GM23338 (cell line): Measurements from ENCODE around the gene INS. TPM values are rescaled to one million over a fixed set of nuclear protein-coding genes. Genes with fewer than 3 reads are reported as not detected.

ENCODE experiments used
- EZH2phosphoT487 ChIP-seq: fragments of 200-600 bp; sonication (generic); IDR thresholded peaks from one replicate; pipeline ENCODE4 v1.8.1; 2018; ENCODE audit warnings: antibody characterized with exemption; ENCODE audit not compliant: unreplicated experiment
- JUNB ChIP-seq: IDR thresholded peaks from one replicate; pipeline ENCODE4 v1.6.1; 2016; ENCODE audit warnings: antibody characterized with exemption; ENCODE audit not compliant: unreplicated experiment
- POLR2AphosphoS5 ChIP-seq: IDR thresholded peaks from 2 replicates; pipeline ENCODE4 v1.6.1; 2016; ENCODE audit warnings: antibody characterized with exemption, low read depth
- STAT1 ChIP-seq: IDR thresholded peaks from one replicate; pipeline ENCODE4 v1.6.1; 2016; ENCODE audit warnings: antibody characterized with exemption; ENCODE audit not compliant: unreplicated experiment
- ZNF114 ChIP-seq: fragments of 250-450 bp; sonication (Bioruptor Pico); IDR thresholded peaks from 2 replicates; pipeline ENCODE4 v1.5.0; 2020; ENCODE audit warnings: mild to moderate bottlenecking, moderate library complexity
- polyA plus RNA-seq: library from polyadenylated mRNA; unstranded; fragments of >200 nt; fragmentation: Nextera tagmentation; extraction: Ambion mirVana; gene quantifications from 2 replicates; pipeline ENCODE4 v1.2.1, GENCODE V29; 2016
- total RNA-seq: library from RNA; depleted of rRNA; stranded (reverse); fragments of >200 nt; shearing (Covaris generic); gene quantifications from 2 replicates; pipeline ENCODE4 v1.2.3, GENCODE V29; 2014
- TF ChIP-seq, protein P1 (sequence below): fragments of 250-450 bp; sonication (Bioruptor Pico); IDR thresholded peaks from 2 replicates; pipeline ENCODE4 v1.5.0; 2020; ENCODE audit warnings: mild to moderate bottlenecking, moderate library complexity
- TF ChIP-seq, protein P2 (sequence below): IDR thresholded peaks from one replicate; pipeline ENCODE4 v1.6.1; 2018; ENCODE audit warnings: antibody characterized with exemption; ENCODE audit not compliant: unreplicated experiment
- TF ChIP-seq, protein P3 (sequence below): IDR thresholded peaks from 2 replicates; pipeline ENCODE4 v1.6.1; 2016; ENCODE audit warnings: antibody characterized with exemption
- TF ChIP-seq, protein P4 (sequence below), 2 experiments: fragments of 200-600 bp in 1 of 2; sonication (generic) in 1 of 2; conservative IDR thresholded peaks; 2 replicates each; pipeline versions ENCODE4 v1.5.1 to v1.6.1; 2016 to 2017; ENCODE audit warnings: antibody characterized with exemption in 2 of 2, low read depth in 2 of 2, mild to moderate bottlenecking in 2 of 2, moderate library complexity in 1 of 2

Gene INS
- total and polyA plus RNA-seq, 2 experiments from 2014 or later, result not detected

DNA sequence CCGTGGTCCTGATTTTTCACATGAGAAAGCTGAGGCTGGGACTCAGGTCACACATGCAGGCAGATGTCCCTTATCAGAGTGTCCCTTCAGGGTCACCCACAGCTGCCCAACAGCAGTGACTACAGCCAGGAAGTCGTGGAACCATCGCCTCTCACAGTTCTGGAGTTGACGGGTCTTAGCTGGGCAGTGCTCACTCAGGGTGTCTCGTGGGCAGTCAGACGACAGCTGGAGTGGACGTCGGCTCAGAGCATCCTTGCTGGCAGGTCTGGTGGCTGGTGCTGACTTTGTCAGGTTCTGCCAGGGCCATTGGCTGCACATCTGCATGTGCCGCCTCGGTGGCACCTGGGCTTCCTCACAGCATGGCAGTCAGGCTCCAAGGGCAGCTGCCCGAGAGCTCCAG, 46.2 kb upstream of the INS start (continued):
- TF ChIP-seq, protein P1, sequence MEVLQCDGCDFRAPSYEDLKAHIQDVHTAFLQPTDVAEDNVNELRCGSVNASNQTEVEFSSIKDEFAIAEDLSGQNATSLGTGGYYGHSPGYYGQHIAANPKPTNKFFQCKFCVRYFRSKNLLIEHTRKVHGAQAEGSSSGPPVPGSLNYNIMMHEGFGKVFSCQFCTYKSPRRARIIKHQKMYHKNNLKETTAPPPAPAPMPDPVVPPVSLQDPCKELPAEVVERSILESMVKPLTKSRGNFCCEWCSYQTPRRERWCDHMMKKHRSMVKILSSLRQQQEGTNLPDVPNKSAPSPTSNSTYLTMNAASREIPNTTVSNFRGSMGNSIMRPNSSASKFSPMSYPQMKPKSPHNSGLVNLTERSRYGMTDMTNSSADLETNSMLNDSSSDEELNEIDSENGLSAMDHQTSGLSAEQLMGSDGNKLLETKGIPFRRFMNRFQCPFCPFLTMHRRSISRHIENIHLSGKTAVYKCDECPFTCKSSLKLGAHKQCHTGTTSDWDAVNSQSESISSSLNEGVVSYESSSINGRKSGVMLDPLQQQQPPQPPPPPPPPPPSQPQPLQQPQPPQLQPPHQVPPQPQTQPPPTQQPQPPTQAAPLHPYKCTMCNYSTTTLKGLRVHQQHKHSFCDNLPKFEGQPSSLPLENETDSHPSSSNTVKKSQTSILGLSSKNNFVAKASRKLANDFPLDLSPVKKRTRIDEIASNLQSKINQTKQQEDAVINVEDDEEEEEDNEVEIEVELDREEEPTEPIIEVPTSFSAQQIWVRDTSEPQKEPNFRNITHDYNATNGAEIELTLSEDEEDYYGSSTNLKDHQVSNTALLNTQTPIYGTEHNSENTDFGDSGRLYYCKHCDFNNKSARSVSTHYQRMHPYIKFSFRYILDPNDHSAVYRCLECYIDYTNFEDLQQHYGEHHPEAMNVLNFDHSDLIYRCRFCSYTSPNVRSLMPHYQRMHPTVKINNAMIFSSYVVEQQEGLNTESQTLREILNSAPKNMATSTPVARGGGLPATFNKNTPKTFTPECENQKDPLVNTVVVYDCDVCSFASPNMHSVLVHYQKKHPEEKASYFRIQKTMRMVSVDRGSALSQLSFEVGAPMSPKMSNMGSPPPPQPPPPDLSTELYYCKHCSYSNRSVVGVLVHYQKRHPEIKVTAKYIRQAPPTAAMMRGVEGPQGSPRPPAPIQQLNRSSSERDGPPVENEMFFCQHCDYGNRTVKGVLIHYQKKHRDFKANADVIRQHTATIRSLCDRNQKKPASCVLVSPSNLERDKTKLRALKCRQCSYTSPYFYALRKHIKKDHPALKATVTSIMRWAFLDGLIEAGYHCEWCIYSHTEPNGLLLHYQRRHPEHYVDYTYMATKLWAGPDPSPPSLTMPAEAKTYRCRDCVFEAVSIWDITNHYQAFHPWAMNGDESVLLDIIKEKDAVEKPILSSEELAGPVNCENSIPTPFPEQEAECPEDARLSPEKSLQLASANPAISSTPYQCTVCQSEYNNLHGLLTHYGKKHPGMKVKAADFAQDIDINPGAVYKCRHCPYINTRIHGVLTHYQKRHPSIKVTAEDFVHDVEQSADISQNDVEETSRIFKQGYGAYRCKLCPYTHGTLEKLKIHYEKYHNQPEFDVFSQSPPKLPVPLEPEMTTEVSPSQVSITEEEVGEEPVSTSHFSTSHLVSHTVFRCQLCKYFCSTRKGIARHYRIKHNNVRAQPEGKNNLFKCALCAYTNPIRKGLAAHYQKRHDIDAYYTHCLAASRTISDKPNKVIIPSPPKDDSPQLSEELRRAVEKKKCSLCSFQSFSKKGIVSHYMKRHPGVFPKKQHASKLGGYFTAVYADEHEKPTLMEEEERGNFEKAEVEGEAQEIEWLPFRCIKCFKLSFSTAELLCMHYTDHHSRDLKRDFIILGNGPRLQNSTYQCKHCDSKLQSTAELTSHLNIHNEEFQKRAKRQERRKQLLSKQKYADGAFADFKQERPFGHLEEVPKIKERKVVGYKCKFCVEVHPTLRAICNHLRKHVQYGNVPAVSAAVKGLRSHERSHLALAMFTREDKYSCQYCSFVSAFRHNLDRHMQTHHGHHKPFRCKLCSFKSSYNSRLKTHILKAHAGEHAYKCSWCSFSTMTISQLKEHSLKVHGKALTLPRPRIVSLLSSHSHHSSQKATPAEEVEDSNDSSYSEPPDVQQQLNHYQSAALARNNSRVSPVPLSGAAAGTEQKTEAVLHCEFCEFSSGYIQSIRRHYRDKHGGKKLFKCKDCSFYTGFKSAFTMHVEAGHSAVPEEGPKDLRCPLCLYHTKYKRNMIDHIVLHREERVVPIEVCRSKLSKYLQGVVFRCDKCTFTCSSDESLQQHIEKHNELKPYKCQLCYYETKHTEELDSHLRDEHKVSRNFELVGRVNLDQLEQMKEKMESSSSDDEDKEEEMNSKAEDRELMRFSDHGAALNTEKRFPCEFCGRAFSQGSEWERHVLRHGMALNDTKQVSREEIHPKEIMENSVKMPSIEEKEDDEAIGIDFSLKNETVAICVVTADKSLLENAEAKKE (CRISPR knock-in tag), result no peak
- TF ChIP-seq, protein P2, sequence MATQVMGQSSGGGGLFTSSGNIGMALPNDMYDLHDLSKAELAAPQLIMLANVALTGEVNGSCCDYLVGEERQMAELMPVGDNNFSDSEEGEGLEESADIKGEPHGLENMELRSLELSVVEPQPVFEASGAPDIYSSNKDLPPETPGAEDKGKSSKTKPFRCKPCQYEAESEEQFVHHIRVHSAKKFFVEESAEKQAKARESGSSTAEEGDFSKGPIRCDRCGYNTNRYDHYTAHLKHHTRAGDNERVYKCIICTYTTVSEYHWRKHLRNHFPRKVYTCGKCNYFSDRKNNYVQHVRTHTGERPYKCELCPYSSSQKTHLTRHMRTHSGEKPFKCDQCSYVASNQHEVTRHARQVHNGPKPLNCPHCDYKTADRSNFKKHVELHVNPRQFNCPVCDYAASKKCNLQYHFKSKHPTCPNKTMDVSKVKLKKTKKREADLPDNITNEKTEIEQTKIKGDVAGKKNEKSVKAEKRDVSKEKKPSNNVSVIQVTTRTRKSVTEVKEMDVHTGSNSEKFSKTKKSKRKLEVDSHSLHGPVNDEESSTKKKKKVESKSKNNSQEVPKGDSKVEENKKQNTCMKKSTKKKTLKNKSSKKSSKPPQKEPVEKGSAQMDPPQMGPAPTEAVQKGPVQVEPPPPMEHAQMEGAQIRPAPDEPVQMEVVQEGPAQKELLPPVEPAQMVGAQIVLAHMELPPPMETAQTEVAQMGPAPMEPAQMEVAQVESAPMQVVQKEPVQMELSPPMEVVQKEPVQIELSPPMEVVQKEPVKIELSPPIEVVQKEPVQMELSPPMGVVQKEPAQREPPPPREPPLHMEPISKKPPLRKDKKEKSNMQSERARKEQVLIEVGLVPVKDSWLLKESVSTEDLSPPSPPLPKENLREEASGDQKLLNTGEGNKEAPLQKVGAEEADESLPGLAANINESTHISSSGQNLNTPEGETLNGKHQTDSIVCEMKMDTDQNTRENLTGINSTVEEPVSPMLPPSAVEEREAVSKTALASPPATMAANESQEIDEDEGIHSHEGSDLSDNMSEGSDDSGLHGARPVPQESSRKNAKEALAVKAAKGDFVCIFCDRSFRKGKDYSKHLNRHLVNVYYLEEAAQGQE, result no peak
- TF ChIP-seq, protein P3, sequence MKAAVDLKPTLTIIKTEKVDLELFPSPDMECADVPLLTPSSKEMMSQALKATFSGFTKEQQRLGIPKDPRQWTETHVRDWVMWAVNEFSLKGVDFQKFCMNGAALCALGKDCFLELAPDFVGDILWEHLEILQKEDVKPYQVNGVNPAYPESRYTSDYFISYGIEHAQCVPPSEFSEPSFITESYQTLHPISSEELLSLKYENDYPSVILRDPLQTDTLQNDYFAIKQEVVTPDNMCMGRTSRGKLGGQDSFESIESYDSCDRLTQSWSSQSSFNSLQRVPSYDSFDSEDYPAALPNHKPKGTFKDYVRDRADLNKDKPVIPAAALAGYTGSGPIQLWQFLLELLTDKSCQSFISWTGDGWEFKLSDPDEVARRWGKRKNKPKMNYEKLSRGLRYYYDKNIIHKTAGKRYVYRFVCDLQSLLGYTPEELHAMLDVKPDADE, result no peak
- TF ChIP-seq EZH2phosphoT487 (no peak), POLR2AphosphoS5 (no peak), STAT1 (no peak), ZNF114 (no peak), JUNB (no peak)
- TF ChIP-seq, protein P4, sequence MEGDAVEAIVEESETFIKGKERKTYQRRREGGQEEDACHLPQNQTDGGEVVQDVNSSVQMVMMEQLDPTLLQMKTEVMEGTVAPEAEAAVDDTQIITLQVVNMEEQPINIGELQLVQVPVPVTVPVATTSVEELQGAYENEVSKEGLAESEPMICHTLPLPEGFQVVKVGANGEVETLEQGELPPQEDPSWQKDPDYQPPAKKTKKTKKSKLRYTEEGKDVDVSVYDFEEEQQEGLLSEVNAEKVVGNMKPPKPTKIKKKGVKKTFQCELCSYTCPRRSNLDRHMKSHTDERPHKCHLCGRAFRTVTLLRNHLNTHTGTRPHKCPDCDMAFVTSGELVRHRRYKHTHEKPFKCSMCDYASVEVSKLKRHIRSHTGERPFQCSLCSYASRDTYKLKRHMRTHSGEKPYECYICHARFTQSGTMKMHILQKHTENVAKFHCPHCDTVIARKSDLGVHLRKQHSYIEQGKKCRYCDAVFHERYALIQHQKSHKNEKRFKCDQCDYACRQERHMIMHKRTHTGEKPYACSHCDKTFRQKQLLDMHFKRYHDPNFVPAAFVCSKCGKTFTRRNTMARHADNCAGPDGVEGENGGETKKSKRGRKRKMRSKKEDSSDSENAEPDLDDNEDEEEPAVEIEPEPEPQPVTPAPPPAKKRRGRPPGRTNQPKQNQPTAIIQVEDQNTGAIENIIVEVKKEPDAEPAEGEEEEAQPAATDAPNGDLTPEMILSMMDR (conservative IDR thresholded peaks at IDR 0.05; ENCODE audit: low read depth in 2 of 2), result no peak
